HepG2 (cell line): ENCODE results near the gene PLEKHB1. TPM values are rescaled to one million over a fixed set of nuclear protein-coding genes. Genes with fewer than 3 reads are reported as not detected.
A peak's percentile ranks its signal among the peaks of the same experiment; 100 is the strongest.

Source experiments
- ATAC-seq: fragments of 200-7000 bp; cut with Tn5 transposase; 3 replicates; pipeline ENCODE4 v1.9.1; 2020; ENCODE audit warnings: mild to moderate bottlenecking, moderate library complexity
- BruUV-seq: library from RNA; stranded (reverse); fragments of 400-500 nt; replicated peaks from 2 replicates; lab custom pipeline; 2021; lab: Mats Ljungman, UMichigan
- CTCF ChIA-PET: fragments of 300-600 bp; formaldehyde crosslinking; extraction: SDS; loops from one replicate; lab custom pipeline; 2021; ENCODE audit warnings: low total read pairs, inconsistent platforms, low intra/inter-chr PET ratio; lab: Yijun Ruan, JAX
- POLR2A ChIA-PET: fragments of 350-600 bp; sonication (Branson Sonifier 250); formaldehyde crosslinking; loops from one replicate; lab custom pipeline; 2020; ENCODE audit warnings: antibody characterized with exemption, inconsistent platforms; lab: Yijun Ruan, JAX
- DNase-seq: peaks from one replicate; pipeline ENCODE4 v3.0.0-alpha.2; 2015; ENCODE audit warnings: low spot score
- FAIRE-seq: peaks from 3 replicates; lab custom pipeline; 2011; peaks lifted over from hg19 to GRCh38; lab: Jason Lieb, UNC
- H2AFZ ChIP-seq: one replicate; pipeline ENCODE4 v1.6.1; 2011; ENCODE audit warnings: low read length, inconsistent platforms
- H3K27ac ChIP-seq: fragments of 300-600 bp; 3 replicates; pipeline ENCODE4 v1.8.0; 2011; ENCODE audit warnings: mixed run types, mild to moderate bottlenecking, mixed read lengths, low read length, inconsistent platforms; ENCODE audit not compliant: insufficient read depth; ENCODE audit errors: extremely low read length
- H3K27me3 ChIP-seq, 2 experiments: fragments of 200-600 bp in 1 of 2; 2 replicates in 1 of 2; 3 replicates in 1 of 2; pipeline versions ENCODE4 v1.6.0 to v1.8.0; 2011; ENCODE audit warnings: low read length in 2 of 2, mild to moderate bottlenecking in 2 of 2, moderate library complexity in 2 of 2, inconsistent platforms in 1 of 2; ENCODE audit not compliant: insufficient read depth in 2 of 2, control insufficient read depth in 1 of 2
- H3K36me3 ChIP-seq, 2 experiments: fragments of 200-600 bp in 1 of 2; replicated peaks in 1 of 2; 2 replicates in 1 of 2; 3 replicates in 1 of 2; pipeline versions ENCODE4 v1.5.1 to v1.8.0; 2011; ENCODE audit warnings: low read length in 2 of 2, inconsistent platforms in 1 of 2; ENCODE audit not compliant: insufficient read depth in 2 of 2, control insufficient read depth in 1 of 2
- H3K4me1 ChIP-seq: 2 replicates; pipeline ENCODE4 v1.5.1; 2012; ENCODE audit warnings: low read length, inconsistent platforms; ENCODE audit not compliant: insufficient read depth
- H3K4me2 ChIP-seq: 2 replicates; pipeline ENCODE4 v1.6.0; 2011; ENCODE audit warnings: low read depth, low read length, inconsistent platforms
- H3K4me3 ChIP-seq, 3 experiments: fragments of 200-600 bp in 1 of 3; sonication (generic), shearing (Covaris generic) in 1 of 3; replicated peaks in 1 of 3; 2 replicates each; pipeline ENCODE4 v1.5.1; 2011 to 2016; ENCODE audit warnings: low read length in 3 of 3, inconsistent platforms in 2 of 3, low read depth in 2 of 3, mild to moderate bottlenecking in 2 of 3, control low read depth in 1 of 3, mixed read lengths in 1 of 3; ENCODE audit not compliant: insufficient read depth in 1 of 3
- H3K79me2 ChIP-seq: one replicate; pipeline ENCODE4 v1.6.1; 2011; ENCODE audit warnings: low read length, inconsistent platforms; ENCODE audit not compliant: insufficient read depth
- H3K9ac ChIP-seq: 2 replicates; pipeline ENCODE4 v1.6.0; 2011; ENCODE audit warnings: mild to moderate bottlenecking, low read depth, low read length, inconsistent platforms; ENCODE audit not compliant: insufficient read depth
- H3K9me3 ChIP-seq: 2 replicates; pipeline ENCODE4 v1.5.1; 2012; ENCODE audit warnings: mild to moderate bottlenecking, low read length
- H4K20me1 ChIP-seq: 2 replicates; pipeline ENCODE4 v1.6.0; 2011; ENCODE audit warnings: inconsistent platforms, mild to moderate bottlenecking, low read length, moderate library complexity; ENCODE audit not compliant: insufficient read depth
- CBFB ChIP-seq: sonication (generic); formaldehyde crosslinking; IDR thresholded peaks from 2 replicates; pipeline ENCODE4 v1.4.0; 2020; ENCODE audit warnings: missing genetic modification reagents
- CBX5 ChIP-seq: sonication (generic); formaldehyde crosslinking; IDR thresholded peaks from 2 replicates; pipeline ENCODE4 v1.4.0; 2020; ENCODE audit warnings: missing genetic modification reagents, borderline replicate concordance
- CREM ChIP-seq, 2 experiments: sonication (generic) in 1 of 2; formaldehyde crosslinking in 1 of 2; IDR thresholded peaks; 2 replicates each; pipeline versions ENCODE4 v1.4.0 to v1.6.1; 2016 to 2020; ENCODE audit warnings: antibody characterized with exemption in 1 of 2, mild to moderate bottlenecking in 1 of 2, missing genetic modification reagents in 1 of 2
- DMAP1 ChIP-seq: IDR thresholded peaks from 2 replicates; pipeline ENCODE4 v1.6.1; 2016
- ELF3 ChIP-seq: IDR thresholded peaks from 2 replicates; pipeline ENCODE4 v1.6.1; 2016; ENCODE audit warnings: missing genetic modification reagents, missing compliant biosample characterization
- ETV5 ChIP-seq: IDR thresholded peaks from 2 replicates; pipeline ENCODE4 v1.6.1; 2018; ENCODE audit warnings: missing biosample characterization, missing genetic modification reagents, inconsistent platforms, borderline replicate concordance
- GZF1 ChIP-seq: sonication (generic); formaldehyde crosslinking; IDR thresholded peaks from 2 replicates; pipeline ENCODE4 v1.5.1; 2020; ENCODE audit warnings: mild to moderate bottlenecking, missing genetic modification reagents
- KLF6 ChIP-seq: IDR thresholded peaks from 2 replicates; pipeline ENCODE4 v1.8.0; 2016; ENCODE audit warnings: missing biosample characterization, missing genetic modification reagents
- MLLT10 ChIP-seq: sonication (generic); formaldehyde crosslinking; IDR thresholded peaks from 2 replicates; pipeline ENCODE4 v1.4.0; 2020; ENCODE audit warnings: missing genetic modification reagents
- PRMT3 ChIP-seq: sonication (generic); formaldehyde crosslinking; IDR thresholded peaks from 2 replicates; pipeline ENCODE4 v1.8.1; 2022; ENCODE audit warnings: low read depth, mild to moderate bottlenecking, moderate library complexity, missing genetic modification reagents, borderline replicate concordance
- RAD51 ChIP-seq: fragments of 450-650 bp; IDR thresholded peaks from 2 replicates; pipeline ENCODE4 v1.6.1; 2016; ENCODE audit warnings: borderline replicate concordance
- RBM22 ChIP-seq: fragments of 200-400 bp; formaldehyde crosslinking; optimal IDR thresholded peaks from 2 replicates; pipeline ENCODE3; 2017; ENCODE audit warnings: mild to moderate bottlenecking, low read length, moderate library complexity
- ZNF160 ChIP-seq: sonication (generic); formaldehyde crosslinking; IDR thresholded peaks from 2 replicates; pipeline ENCODE4 v1.8.0; 2022; ENCODE audit warnings: mild to moderate bottlenecking, inconsistent platforms, missing genetic modification reagents
- ZNF354B ChIP-seq: sonication (generic); formaldehyde crosslinking; IDR thresholded peaks from 2 replicates; pipeline ENCODE4 v1.8.0; 2022; ENCODE audit warnings: mild to moderate bottlenecking, missing genetic modification reagents
- WGBS: methylation state at CpG from one replicate; pipeline ENCODE4 v1.1.6; 2017; ENCODE audit warnings: low lambda C conversion rate; 5-methylcytosine and 5-hydroxymethylcytosine counted together
- in situ Hi-C: cut with HindIII; loops from 2 replicates; pipeline ENCODE4 v1.10.0; 2017; ENCODE audit warnings: low pct_unique_long_range_greater_than_20kb; ENCODE audit not compliant: extremely low pct_ligation_motif_present
- intact Hi-C: fragments of 100-400 bp; cut with micrococcal nuclease; formaldehyde crosslinking; loops from one replicate; pipeline ENCODE4 v1.10.0; 2022; ENCODE audit not compliant: unreplicated experiment
- polyA plus RNA-seq, 8 experiments: library from polyadenylated mRNA; depleted of rRNA in 3 of 8; stranded (reverse) in 7 of 8; unstranded in 1 of 8; fragments of >200 nt; fragmentation: Illumina TruSeq in 4 of 8; extraction: Trizol in 4 of 8; gene quantifications; 2 replicates each; pipeline versions ENCODE4 v1.2.1 to v1.2.3, GENCODE V29; 2011 to 2016; ENCODE audit warnings: low read depth in 4 of 8, missing spikeins in 1 of 8, mixed read lengths in 1 of 8; ENCODE audit not compliant: insufficient read depth in 1 of 8
- total RNA-seq, 5 experiments: library from RNA; depleted of rRNA; stranded (reverse); fragments of >200 nt; fragmentation: Illumina TruSeq; extraction: Trizol; gene quantifications; 2 replicates each; pipeline ENCODE4 v1.2.3, GENCODE V29; 2016; ENCODE audit warnings: low read depth in 1 of 5
- TF ChIP-seq, protein P1 (sequence below): sonication (generic); formaldehyde crosslinking; IDR thresholded peaks from 2 replicates; pipeline ENCODE4 v1.5.0; 2020; ENCODE audit warnings: mild to moderate bottlenecking, missing genetic modification reagents
- TF ChIP-seq, protein P2 (sequence below): sonication (generic); formaldehyde crosslinking; IDR thresholded peaks from 2 replicates; pipeline ENCODE4 v1.8.1; 2023; ENCODE audit warnings: mild to moderate bottlenecking, inconsistent platforms, moderate library complexity, missing genetic modification reagents, borderline replicate concordance
- TF ChIP-seq, protein P3 (sequence below): sonication (generic); formaldehyde crosslinking; IDR thresholded peaks from 2 replicates; pipeline ENCODE4 v1.8.0; 2022; ENCODE audit warnings: missing genetic modification reagents, mild to moderate bottlenecking, inconsistent platforms, borderline replicate concordance

PLEKHB1 gene
- total and polyA plus RNA-seq, 2 of the 13 experiments (the other 11 are each of a cell fraction or from before 2014, with no cell fraction given), result 68.0 to 99.3 TPM

DNA sequence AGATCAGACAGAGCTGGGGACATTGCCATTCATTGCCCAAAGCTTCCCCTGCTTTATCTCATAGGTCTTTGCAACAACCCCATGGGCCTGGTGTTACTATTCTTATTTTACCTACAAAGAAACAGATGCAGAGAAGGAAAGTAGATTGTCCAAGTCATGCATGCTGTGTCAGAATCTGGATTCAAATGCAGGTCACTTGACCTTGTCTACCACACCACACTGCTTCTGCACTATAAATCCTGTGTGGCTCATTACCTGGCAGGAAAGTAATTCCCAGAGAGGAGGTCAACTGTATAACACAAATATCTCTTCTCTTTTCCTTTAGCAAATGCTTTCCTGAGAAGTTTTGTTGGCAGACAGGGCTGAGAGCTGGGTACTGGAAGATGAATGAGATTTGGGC, 18.5 kb downstream of the PLEKHB1 start:
- Histone ChIP-seq H3K36me3 (peaks cover 10 to 27% of the 10 kb centered on the region in 2 experiments; a peak in 4 of 5 replicates), H3K79me2 (no peaks in the 10 kb centered on the region), H3K27me3 (no peaks in the 10 kb centered on the region), H3K4me3 (no peak overlapping the region), H3K4me2 (no peak overlapping the region), H3K9ac (no peak overlapping the region), H3K27ac (no peak overlapping the region), H2AFZ (no peak overlapping the region), H4K20me1 (no peaks in the 10 kb centered on the region), H3K9me3 (no peaks in the 10 kb centered on the region), H3K4me1 (no peaks in the 10 kb centered on the region; the same call in 1 of the 2 replicates)
- no TSS peak for BruUV-seq
- ChIA-PET POLR2A (no interaction called here), CTCF (no interaction called here)
- intact Hi-C loops, result no loop called here
- DNase-seq, result no peak
- no peak for FAIRE-seq
- TF ChIP-seq PRMT3 (CRISPR knock-in tag) (no peak), RBM22 (peak; percentile 27)
- no peak for ATAC-seq
- in situ Hi-C loops, result loop anchor here (5.0 kb wide), 2 partner anchors 38 to 263 kb away; no protein-coding TSS in a partner anchor

DNA sequence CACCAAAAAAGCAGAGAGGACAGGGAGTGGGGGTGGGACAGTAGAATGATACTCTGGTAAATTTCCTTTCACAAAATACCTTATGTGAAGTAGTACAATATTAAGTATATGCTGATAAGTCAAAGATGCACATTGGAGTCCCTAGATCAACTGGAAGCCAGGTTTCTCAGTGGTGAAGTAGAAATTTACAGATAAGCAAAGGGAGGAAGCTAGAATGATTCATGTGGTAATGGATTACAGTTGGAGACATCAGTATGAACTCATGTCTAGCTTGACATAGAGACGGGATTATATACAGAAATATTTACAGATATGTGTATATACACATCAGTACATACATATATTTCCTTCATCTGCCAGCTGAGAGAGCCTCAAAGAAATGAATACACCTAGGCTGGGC, 21.5 kb downstream of the PLEKHB1 start:
- H3K27ac ChIP-seq, result no peak overlapping the region
- H3K79me2 ChIP-seq, result no peaks in the 10 kb centered on the region
- CTCF ChIA-PET, result no interaction called here
- WGBS, result 95% methylated on average over 1 of the region's 1 CpG
- no peak overlapping the region for H3K9ac ChIP-seq
- H3K4me3 ChIP-seq, result no peak overlapping the region
- no peaks in the 10 kb centered on the region; the same call in 1 of the 2 replicates for H3K4me1 ChIP-seq
- H3K9me3 ChIP-seq, result no peaks in the 10 kb centered on the region
- DNase-seq (no peak), FAIRE-seq (no peak), ATAC-seq (no peak)
- H2AFZ ChIP-seq, result no peak overlapping the region
- TF ChIP-seq CREM (IDR thresholded peaks at IDR 0.05), result no peak
- no peak for TF ChIP-seq CREM (CRISPR knock-in tag; IDR thresholded peaks at IDR 0.05)
- no peak for TF ChIP-seq RAD51
- no peak for TF ChIP-seq CBX5 (CRISPR knock-in tag)
- TF ChIP-seq ELF3 (CRISPR knock-in tag), result no peak
- TF ChIP-seq MLLT10 (CRISPR knock-in tag), result no peak
- TF ChIP-seq, protein P1, sequence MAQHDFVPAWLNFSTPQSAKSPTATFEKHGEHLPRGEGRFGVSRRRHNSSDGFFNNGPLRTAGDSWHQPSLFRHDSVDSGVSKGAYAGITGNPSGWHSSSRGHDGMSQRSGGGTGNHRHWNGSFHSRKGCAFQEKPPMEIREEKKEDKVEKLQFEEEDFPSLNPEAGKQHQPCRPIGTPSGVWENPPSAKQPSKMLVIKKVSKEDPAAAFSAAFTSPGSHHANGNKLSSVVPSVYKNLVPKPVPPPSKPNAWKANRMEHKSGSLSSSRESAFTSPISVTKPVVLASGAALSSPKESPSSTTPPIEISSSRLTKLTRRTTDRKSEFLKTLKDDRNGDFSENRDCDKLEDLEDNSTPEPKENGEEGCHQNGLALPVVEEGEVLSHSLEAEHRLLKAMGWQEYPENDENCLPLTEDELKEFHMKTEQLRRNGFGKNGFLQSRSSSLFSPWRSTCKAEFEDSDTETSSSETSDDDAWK (CRISPR knock-in tag), result no peak
- TF ChIP-seq, protein P2, sequence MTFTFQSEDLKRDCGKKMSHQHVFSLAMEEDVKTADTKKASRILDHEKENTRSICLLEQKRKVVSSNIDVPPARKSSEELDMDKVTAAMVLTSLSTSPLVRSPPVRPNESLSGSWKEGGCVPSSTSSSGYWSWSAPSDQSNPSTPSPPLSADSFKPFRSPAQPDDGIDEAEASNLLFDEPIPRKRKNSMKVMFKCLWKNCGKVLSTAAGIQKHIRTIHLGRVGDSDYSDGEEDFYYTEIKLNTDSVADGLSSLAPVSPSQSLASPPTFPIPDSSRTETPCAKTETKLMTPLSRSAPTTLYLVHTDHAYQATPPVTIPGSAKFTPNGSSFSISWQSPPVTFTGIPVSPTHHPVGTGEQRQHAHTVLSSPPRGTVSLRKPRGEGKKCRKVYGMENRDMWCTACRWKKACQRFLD (CRISPR knock-in tag), result no peak
- TF ChIP-seq, protein P3, sequence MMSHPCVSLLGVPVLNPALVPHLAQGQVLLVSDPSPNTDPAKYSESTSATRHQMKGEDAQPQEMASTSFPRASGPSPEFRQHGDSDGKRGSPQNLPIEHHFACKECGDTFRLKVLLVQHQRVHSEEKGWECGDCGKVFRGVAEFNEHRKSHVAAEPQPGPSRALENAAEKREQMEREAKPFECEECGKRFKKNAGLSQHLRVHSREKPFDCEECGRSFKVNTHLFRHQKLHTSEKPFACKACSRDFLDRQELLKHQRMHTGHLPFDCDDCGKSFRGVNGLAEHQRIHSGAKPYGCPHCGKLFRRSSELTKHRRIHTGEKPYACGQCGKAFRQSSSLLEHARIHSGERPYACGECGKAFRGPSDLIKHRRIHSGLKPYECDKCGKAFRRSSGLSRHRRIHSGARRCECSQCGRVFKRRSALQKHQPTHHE (CRISPR knock-in tag), result no peak
- TF ChIP-seq ZNF160 (CRISPR knock-in tag), result no peak
- no peak for TF ChIP-seq CBFB
- no peak for TF ChIP-seq KLF6 (CRISPR knock-in tag)
- no peak for TF ChIP-seq ETV5 (CRISPR knock-in tag)
- TF ChIP-seq DMAP1 (CRISPR knock-in tag), result no peak
- TF ChIP-seq GZF1 (CRISPR knock-in tag), result no peak
- no peak for TF ChIP-seq ZNF354B (CRISPR knock-in tag)
- no peaks in the 10 kb centered on the region for H3K27me3 ChIP-seq
- H3K36me3 ChIP-seq, result peaks cover 1 to 2% of the 10 kb centered on the region in 2 experiments; a peak in 3 of 5 replicates
- in situ Hi-C loops, result no loop called here
- POLR2A ChIA-PET, result no interaction called here
- no peaks in the 10 kb centered on the region for H4K20me1 ChIP-seq
- H3K4me2 ChIP-seq, result no peak overlapping the region
- intact Hi-C loops, result no loop called here
- no TSS peak for BruUV-seq
